Measurements from ENCODE around the gene ZNF691.
"Not testable (repeated sequence)": the region's sequence is repeated elsewhere in the genome, so short reads cannot be mapped to it uniquely, and the experiment has no call there.

Gene ZNF691

GRCh38 chr1:42859366-42859765, 13.0 kb downstream of the ZNF691 start:
- DNase-seq (ENCODE audit: low spot score): not testable (repeated sequence)

DNA sequence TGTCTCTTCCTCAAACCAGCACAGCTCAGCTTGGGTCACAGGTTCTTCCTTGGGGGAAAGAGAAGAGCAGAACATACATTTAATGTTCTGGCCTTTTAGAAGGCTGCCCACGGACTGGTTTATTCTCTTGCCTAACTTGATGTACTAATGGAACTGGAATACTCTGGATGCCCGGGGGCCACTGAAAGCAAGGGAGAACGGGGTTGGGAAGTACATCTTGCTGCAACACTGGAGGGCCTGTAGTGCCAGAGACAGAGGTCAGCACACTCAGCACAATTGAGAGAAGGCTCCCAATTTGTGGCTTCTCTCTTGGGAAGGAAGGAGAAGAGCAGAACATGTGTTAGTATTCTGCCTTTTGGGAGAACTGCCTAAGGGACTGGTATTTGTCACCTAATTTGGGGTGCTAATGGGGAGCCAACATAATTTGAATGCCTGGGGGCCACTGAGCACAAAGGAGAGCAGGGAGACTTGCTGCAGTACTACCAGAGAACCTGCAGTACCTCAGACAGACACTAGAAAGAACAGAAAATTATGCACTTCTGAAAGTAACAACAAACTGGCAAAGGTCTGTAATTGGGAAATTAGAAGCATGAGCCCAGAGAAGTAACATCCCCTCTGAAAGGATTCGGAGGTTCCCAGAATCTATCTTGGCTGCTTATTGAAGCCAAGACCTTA, 14.1 kb downstream of the ZNF691 start:
- DNase-seq (ENCODE audit: low spot score): no peak

- DNase-seq (ENCODE audit: low spot score): no peak
These were observed 14.6 kb downstream of the ZNF691 start for GRCh38 chr1:42861014-42861399.

DNA sequence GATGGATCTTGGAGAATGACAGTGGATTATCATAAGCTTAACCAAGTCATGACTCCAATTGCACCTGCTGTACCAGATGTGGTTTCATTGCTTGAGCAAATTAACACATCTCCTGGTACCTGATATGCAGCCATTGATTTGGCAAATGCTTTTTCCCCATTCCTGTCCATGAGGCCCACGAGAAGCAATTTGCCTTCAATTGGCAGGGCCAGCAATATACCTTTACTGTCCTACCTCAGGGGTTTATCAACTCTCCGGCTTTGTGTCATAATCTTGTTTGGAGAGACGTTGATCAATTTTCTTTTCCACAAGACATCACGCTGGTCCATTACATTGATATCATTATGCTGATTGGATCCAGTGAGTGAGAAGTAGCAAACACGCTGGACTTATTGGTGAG, 20.1 kb downstream of the ZNF691 start:
- no peak for DNase-seq (ENCODE audit: low spot score)

DNA sequence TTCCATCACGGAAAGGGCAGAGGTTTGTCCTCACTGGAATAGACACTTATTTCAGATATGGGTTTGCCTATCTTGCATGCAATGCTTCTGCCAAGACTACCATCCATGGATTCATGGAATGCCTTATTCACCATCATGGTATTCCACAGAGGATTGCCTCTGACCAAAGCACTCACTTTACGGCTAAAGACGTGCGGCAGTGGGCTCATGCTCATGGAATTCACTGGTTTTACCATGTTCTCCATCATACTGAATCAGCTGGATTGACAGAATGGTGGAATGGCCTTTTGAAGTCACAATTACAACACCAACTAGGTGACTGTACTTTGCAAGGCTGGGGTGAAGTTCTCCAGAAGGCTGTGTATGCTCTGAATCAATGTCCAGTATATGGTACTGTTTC, 22.1 kb downstream of the ZNF691 start:
- DNase-seq (ENCODE audit: low spot score): not testable (repeated sequence)

- DNase-seq (ENCODE audit: low spot score): not testable (repeated sequence)
These were observed 22.8 kb downstream of the ZNF691 start for GRCh38 chr1:42869254-42869653.

- DNase-seq (ENCODE audit: low spot score): not testable (repeated sequence)
These were observed 23.3 kb downstream of the ZNF691 start for GRCh38 chr1:42869751-42870150.

DNA sequence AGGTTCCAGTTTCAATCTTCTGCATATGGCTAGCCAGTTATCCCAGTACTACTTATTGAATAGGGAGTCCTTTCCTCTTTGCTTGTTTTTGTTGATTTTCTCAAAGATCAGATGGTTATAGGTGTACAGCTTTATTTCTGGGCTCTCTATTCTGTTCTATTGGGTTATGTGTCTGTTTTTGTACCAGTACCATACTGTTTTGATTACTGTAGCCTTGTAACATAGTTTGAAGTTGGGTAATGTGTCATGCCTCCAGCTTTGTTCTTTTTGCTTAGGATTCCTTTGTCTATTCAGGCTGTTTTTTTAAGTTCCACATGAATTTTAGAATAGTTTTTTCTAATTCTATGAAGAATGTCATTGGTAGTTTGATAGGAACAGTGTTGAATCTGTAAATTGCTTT, 26.7 kb downstream of the ZNF691 start:
- DNase-seq (ENCODE audit: low spot score): not testable (repeated sequence)

DNA sequence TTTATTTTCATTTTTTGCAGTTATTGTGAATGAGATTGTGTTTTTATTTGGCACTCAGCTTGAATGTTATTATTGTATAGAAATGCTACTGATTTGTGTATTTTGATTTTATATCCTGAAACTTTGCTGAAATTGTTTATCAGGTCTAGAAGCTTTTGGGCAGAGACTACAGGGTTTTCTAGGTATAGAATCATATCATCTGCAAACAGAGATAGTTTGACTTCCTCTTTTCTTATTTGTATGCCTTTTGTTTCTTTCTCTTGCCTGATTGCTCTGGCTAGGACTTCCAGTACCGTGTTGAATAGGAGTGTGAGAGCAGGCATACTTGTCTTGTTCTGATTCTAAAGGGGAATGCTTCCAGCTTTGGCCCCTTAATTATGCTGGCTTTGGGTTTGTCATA, 27.3 kb downstream of the ZNF691 start:
- no peak for DNase-seq (ENCODE audit: low spot score)

DNA sequence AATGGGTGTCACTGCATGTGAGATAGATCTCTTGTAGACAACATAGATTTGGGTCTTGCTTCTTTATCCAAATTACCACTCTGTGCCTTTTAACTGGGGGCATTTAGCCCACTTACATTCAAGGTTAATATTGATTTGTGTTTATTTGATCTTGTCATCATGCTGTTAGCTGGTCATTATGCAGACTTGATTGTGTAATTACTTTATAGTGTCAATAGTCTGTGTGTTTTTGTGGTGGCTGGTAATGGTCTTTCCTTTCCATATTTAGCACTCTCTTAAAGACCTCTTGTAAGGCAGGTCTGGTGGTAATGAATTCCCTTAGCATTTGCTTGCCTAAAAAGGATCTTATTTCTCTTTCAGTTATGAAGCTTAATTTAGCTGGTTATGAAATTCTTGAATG, 29.6 kb downstream of the ZNF691 start:
- no peak for DNase-seq (ENCODE audit: low spot score)

GRCh38 chr1:42877380-42877779, 31.0 kb downstream of the ZNF691 start:
- DNase-seq (ENCODE audit: low spot score): no peak

DNA sequence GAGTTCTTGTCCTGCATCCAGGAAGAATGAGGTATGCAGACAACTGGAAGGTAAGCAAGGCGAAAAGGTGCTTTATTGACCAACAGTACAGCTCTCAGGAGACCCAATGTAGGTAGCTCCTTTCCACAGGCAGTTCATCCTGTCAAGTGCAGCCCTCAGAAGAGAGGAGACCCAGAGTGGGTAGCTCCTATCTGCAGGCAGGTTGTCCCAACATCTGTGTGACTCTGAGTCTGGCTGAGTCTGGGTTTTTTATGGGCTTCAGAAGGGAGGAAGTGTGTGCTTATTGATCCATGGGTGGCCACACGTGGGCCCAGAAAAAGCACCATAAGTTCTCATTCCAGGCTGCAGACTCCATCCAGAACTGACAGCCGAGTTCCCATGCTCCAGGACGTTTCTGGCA, 34.0 kb downstream of the ZNF691 start:
- no peak for DNase-seq (ENCODE audit: low spot score)

GRCh38 chr1:42886046-42886739, 39.8 kb downstream of the ZNF691 start:
- no peak for DNase-seq (ENCODE audit: low spot score)

- DNase-seq (ENCODE audit: low spot score): no peak
These were observed 40.4 kb downstream of the ZNF691 start for GRCh38 chr1:42886800-42887199.

GRCh38 chr1:42887366-42887765, 41.0 kb downstream of the ZNF691 start:
- DNase-seq (ENCODE audit: low spot score): no peak

GRCh38 chr1:42888013-42888633, 41.7 kb downstream of the ZNF691 start:
- DNase-seq (ENCODE audit: low spot score): no peak

DNA sequence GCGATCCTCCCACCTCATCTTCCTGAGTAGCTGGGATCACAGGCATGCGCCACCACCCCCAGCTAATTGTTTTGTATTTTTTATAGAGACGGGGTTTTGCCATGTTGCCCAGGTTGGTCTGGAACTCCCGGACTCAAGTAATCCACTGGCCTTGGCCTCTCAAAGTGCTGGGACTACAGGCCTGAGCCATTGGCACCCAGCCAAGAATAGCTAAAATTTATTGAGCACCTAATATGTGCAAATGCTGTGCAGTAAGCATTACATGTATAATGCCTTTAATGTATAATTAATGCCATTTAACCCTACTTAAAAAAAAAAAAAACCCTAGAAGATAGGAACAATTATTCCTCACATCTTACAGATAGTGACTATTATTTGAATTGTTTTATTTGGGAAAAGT, 42.9 kb downstream of the ZNF691 start:
- DNase-seq (ENCODE audit: low spot score): no peak

DNA sequence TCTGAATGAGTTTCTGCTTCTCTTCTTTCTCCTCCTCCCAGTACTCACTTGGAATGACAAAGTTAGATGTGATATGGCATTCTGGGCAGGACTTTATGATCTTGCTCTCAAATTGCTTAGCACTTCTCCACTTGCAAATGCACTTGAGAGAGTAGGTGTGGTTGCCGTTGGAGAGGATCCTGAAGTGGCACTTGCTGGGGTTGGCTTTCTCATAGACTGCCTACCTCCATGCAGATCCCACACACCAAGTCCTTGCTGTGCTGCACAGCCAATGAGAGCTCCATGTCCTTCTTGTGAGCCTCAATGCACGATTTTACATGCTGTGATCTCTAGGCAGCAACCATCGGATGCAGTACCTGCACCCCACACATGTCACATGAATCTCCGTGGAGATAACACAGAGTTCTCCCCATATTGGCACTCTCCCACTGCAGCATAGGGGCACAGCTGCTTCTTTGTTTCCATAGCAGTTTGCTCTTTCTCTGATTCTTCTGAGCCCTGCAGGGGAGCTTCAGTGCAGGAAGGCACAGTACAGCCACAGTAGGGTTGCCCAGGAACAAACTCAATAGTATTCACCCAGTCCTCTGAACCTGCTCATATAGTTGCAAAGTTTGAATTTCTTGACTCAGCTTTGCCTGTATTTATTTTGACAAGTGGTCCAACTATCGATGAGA, 45.2 kb downstream of the ZNF691 start:
- DNase-seq (ENCODE audit: low spot score): no peak

GRCh38 chr1:42899960-42900359, 53.5 kb downstream of the ZNF691 start:
- not testable (repeated sequence) for DNase-seq (ENCODE audit: low spot score)
